PC-9 (cell line): Measurements from ENCODE around the gene FGF14.

Source experiments
- CTCF ChIP-seq: fragments of 200-600 bp; sonication (generic); conservative IDR thresholded peaks from 2 replicates; pipeline ENCODE4 v1.6.1; 2017; ENCODE audit warnings: mixed run types, antibody characterized with exemption, mild to moderate bottlenecking, moderate library complexity
- EZH2 ChIP-seq: fragments of 200-600 bp; sonication (generic); IDR thresholded peaks from 2 replicates; pipeline ENCODE4 v1.8.0; 2017; ENCODE audit warnings: antibody characterized with exemption, low read depth

- TF ChIP-seq CTCF, result no peak
- TF ChIP-seq EZH2, result no peak
These were observed 89.0 kb downstream of the FGF14 start for GRCh38 chr13:102312841-102313240.
